Stimulated activated CD8-positive, alpha-beta memory T cell treated with anti-CD3 and anti-CD28 coated beads, Interleukin-7, amount 100 ng/mL, for 1 hour (primary cell): ENCODE data around the gene MOCS3.

Experiments
- DNase-seq, 2 donors: peaks; one replicate each; pipeline ENCODE4 v3.0.0-alpha.2; 2020; ENCODE audit warnings: low read depth in 2 of 2

MOCS3 gene, protein sequence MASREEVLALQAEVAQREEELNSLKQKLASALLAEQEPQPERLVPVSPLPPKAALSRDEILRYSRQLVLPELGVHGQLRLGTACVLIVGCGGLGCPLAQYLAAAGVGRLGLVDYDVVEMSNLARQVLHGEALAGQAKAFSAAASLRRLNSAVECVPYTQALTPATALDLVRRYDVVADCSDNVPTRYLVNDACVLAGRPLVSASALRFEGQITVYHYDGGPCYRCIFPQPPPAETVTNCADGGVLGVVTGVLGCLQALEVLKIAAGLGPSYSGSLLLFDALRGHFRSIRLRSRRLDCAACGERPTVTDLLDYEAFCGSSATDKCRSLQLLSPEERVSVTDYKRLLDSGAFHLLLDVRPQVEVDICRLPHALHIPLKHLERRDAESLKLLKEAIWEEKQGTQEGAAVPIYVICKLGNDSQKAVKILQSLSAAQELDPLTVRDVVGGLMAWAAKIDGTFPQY

DNA sequence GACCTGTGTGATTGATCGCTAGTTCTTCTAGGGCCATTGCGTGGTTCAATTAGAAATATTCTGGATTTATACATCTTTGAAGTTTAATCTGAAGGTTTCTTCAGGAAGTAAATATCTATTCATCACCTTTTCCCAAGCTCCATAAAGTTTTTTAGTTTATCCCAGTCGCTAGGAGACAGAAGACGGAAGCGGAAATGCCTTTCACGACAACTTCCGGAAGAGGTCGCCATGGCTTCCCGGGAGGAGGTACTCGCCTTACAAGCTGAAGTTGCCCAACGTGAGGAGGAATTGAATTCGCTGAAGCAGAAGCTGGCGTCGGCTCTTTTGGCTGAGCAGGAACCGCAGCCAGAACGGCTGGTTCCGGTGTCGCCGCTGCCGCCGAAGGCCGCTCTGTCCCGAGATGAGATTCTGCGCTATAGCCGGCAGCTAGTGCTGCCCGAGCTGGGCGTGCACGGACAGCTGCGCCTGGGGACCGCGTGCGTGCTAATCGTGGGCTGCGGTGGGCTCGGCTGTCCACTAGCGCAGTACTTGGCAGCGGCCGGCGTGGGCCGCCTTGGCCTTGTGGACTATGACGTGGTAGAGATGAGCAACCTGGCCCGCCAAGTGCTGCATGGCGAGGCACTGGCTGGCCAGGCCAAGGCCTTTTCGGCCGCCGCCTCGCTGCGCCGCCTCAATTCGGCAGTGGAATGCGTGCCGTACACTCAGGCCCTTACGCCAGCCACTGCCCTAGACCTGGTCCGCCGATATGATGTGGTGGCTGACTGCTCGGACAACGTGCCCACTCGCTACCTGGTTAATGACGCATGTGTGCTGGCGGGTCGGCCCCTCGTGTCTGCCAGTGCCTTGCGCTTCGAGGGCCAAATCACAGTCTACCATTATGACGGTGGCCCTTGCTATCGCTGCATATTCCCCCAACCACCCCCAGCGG, at the start of gene MOCS3:
Gene MOCS3 (plus strand): TSS at position 204 of the 928 bp plus-strand sequence. CDS start 25 bp downstream, at position 229.
- peak; percentile 53 to 59 for DNase-seq

DNA sequence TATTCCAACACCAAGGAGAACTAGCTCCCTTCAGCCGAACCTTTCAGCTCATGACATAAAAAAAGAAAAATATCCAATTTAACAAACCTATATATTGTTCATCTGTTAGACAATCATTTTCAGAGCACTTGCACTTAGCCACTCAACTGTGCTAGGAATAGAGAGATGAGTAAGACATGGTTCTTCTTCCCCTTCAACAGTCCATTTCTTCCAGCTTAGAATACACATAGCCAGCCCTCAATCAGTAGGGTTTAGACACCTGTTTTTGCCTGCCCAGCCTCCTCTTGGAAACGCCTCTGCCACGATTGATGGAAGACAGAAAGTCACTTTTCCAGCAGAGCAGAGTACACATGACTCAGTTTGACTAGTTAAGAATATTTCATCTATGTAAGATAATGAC, 49.2 kb upstream of the MOCS3 start:
- DNase-seq, result no peak

DNA sequence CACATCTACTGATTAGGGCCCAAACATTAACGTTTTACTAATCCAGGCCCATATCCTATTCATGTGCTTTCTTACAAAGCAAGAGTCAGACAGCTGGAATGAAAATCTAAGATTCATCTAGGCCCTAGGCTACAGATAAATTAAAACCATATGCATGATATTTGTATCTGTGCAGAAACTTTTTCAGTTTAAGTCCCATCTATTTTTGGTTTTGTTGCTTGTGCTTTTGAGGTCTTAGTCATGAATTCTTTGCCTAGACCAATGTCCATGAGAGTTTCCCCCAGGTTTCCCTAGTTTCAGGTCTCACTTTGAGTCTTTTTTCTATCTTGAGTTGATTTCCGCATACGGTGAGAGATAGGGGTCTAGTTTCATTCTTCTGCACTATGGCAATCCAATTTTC, 47.6 kb upstream of the MOCS3 start:
- DNase-seq, result no peak

DNA sequence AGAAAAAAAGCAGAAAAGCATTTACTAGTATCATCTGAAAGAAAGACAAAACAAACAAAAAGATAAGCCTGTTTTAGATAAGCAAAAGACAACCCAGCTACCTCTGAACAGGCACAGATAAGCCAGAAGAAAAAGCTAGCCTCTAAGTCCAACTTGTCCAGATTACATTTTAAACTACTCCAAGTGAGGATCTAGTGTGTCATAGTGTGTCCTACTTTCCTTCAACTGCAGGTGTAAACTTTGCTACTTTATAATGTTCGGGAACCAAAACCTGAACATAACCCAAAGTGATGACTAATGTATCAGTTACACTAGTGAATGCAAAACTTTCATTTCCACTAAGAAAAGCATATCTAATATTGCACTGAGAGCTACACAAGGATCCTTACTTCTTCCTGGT, 46.9 kb upstream of the MOCS3 start:
- DNase-seq, result no peak

DNA sequence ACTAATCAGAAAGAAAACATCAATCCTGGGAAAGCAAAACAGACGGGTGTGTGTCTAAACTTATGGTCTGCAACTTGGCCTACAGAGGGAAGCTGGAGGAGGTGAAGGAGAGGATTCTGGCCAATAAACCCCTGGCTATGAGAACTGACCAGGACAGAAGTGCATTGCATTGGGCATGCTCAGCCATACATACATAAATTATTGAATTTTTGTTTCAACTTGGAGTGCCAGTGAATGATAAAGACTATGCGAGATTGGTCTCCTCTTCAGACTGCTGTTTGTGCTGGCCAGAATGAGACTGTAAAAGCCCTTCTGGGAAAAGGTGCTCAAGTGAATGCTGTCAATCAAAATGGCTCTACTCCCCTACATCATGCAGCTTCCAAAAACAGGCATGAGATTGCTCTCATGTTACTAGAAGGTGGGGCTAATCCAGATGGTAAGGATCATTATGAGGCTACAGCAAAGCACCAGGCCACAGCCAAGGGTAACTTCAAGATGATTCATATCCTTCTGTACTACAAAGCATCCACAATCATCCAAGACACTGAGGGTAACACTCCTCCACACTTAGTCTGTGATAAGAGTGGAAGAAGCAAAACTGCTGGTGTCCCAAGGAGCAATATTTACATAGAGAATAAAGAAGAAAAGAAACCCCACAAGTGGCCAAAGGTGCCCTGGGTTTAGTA, 44.8 kb upstream of the MOCS3 start:
- no peak for DNase-seq

DNA sequence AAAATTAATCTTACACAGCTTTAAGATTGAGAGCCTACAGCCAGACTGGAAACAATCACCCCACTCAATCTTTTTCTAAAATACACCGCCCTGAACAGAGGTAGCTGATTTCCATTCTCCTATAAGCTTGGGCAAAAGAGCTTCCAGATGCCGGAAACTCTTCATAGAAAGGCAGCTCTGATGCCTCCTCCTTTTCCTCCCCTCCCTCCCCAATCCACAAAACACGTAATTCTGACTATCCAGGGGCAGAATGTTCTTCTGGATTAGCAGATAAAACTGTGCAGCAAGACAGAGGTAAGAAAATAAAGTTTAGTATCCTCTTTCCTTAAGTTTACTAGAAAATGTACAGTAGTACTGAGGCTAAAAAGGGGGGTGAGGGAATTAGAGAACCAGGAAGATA, 43.2 kb upstream of the MOCS3 start:
- no peak for DNase-seq

DNA sequence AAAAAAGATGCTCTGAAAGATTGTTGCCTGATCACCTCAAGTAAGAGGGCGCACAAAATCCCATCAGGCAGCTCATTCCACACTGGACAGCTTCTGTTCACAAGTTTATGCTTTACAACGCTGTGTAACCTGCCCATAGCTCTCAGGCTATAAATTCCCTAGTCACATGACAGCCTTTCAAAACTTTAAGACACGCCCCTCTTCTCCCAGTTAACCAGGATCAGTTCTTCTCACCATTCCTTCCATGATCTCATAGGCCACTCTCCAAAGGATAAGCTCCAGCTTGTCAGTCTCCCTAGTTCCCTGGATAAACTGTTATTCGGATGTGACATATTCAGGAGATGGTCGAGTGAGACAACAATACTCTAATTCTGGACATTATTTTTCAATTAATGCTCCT, 42.4 kb upstream of the MOCS3 start:
- DNase-seq, result no peak

DNA sequence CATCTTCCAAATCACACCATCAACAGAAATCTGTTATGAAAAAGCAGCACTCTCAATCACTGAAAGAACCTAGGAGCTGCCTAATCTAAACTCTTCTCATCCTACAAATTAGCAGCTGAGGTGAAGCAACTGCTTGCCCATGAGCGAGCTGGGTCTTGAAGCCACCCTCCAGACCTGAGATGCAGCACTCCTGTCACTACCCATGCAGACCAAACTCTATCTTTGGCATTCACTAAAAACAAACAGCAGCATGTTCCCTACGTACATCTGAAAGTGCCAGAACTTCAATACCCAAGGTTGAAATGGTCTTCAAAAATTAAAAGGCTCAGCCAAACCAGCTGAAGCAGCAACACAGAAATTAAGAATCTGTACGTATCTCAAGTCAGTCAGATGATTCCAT, 41.7 kb upstream of the MOCS3 start:
- no peak for DNase-seq

DNA sequence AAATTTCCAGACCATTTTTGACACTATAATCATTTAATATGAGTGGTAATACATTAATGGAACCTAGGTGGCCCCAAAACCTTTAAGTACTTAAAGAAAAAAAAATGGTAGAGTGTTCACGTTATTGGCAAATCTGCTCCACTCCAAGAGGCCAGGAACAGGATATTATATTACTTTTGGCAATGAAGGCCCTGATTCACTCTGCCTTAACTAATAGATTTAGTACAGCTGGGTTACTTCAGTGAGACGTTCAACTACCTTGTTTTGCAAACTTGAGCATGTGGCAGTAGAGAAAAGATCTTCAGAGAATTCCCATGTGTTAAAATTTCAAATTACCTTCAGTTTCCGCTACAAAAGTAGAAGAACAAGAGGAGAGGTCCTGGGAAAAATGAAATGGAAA, 40.2 kb upstream of the MOCS3 start:
- no peak for DNase-seq

DNA sequence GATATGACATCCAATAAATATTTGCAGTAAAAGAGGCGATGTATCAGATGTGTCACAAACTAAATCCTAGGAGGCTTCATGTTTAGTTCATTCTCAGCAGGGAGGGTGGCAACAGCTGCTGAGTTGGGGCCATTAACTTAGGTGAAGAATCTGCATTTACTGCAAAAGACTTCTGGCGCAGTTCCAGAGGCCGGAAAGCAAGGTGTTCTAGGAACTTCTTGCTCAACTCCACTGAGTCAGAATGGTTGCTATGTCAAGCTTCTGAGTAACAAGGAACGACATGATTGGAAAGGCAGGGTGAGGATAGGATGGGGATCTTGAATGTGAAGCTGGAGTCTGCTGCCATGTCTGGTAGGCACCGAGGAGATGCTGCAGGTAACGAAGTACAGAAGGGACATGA, 39.1 kb upstream of the MOCS3 start:
- no peak for DNase-seq

DNA sequence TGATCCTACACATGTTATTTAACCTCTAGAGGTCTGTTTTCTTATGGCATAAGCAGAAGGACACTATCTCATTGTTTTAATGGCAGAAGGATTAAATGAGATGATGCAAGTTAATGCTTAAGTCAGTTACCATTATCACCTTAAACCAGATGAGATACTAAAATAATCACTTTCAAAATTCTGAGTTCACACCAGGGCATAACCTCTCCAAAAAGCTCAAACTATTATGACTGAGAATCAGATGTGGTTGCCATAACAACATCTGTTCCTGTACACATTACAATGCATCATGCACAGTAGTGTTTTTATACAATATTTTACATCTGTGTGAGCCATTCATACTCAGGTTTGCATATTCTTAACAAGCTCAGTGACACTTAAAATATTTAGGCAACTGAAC, 37.6 kb upstream of the MOCS3 start:
- no peak for DNase-seq

DNA sequence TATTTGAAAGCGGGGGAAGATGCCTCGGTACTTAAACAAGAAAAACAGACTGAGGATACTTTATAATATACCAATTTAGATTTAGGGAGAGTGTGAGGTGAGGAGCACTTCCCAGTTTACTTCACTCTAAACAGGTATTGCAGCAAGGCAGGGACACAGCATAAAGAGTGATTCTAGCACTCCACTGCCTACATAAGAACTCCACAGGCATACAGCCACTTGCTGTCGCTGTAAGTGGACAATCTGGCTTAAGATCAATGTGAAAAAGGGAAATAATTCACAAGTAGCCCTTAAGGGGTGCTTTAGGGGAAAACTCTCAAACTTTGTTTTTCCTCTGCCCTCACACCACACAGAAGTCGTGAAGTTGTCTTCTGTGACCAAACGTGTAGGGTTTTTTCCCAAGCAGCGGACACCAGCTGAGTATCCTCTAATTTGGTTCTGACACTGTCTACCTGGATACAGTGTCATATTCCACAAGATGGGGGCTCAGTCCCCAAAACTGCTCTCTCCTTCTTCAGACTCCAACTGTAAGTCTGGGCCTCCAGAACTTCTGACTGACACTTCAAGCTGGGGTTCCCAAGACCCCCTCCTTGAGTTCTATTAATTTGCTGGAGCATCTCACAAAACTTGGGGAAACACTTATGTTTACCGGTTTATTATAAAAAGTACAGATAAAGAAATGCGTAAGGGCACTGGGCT, 36.7 kb upstream of the MOCS3 start:
- DNase-seq, result no peak

DNA sequence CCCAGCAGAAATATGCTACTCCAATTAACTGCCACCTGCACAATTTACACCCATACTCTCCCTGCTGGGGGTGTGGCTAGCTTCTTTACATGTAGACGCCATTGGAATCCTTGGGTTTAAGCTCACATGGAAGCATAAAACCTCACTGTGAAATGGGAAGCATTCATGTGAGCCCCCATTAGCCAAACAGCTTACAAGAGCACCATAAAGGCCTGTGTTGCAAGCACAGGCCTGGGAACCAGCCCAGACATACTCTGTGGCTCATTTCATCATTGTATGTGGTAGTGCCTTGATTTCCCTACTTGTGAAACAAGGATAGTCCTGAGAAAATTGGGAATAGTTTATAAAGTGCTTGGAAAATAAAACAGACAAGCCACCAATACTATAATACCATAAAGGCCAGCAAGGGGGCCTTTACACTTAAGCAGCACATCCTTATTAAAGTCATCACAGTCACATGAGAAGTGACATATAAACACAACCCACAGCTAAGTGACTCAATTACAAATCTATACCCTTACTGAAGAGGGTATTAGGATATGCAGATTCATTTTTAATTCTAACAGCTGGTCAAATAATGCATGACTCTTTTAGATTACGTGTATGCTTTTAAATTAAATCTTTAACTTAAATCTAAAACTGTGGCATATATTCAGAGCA, 34.2 kb upstream of the MOCS3 start:
- no peak for DNase-seq

DNA sequence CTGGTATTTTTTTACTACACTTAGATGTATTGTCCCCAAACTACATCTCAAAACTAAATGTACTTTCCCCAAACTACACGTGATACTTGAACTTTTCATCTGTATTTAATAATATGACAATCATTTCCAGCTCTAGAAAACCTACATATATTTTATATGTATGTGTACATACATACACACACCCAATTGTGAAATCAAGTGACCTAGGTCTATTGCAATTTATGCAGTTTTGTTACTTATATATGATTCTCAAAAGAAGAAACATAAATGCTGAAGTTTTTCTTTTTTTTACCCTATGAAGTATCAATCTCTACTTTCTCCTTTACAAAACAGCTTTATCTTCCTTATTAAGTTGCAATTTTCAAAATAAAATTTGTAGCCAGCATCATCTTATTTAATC, 32.1 kb upstream of the MOCS3 start:
- no peak for DNase-seq

DNA sequence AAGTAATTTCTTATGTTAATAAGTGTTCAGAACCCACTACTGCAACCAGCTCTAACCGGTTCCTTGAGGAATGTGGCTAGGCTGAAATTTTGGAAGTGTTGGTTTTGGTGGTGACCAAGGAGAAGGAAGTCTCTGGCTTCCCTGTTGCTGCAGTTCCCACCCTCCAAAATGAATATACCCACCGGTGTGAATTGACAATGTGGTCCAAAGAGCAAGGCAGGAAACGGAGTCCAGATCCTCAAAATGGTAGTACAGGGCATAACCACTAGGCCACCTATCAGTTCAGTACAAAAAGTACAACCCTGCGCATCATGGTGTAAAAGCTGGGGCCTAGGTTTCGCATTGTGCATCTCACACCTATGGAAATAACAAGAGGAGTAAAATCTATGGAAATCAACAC, 30.1 kb upstream of the MOCS3 start:
- no peak for DNase-seq

DNA sequence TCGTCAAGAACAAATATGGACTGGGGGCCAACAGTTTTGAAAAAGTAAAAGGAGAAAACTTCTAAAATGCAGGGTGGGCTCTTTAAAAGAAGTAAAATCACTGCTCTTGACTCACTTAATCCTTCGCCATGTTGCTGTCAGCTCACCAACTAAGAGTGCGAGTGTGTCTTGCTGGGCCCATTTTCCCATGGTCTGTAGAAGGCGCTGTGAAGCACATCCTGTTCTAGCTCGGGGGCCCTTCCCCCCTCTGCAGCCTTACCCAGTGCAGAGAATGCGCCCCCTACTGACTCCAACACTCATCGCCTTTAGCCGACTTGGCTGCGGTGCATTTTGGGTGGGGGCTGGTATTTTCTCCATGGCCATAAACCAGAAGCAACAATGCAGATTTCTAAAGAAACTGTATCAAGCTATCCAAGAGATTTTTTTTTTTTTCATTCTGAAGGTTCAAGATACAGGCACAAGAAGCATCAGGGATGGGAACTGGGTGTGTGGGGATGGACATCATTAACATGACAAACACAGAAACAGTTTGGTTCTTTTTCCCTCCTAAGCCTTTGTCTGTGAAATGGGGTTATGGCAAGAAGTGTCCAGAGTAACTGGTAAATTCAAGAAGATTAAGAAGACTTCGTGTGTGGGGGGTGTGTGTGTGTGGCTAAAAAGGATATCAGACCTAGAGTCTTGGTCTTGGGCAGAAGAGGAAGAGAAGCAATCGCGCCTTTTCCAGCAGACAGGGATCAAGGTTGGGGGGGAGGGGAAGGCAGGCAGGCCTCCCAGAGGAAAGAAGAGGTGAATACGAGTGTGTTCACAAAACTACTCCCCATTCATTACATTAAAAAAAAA, 29.1 kb upstream of the MOCS3 start:
- DNase-seq, result peak; percentile 64 to 75

DNA sequence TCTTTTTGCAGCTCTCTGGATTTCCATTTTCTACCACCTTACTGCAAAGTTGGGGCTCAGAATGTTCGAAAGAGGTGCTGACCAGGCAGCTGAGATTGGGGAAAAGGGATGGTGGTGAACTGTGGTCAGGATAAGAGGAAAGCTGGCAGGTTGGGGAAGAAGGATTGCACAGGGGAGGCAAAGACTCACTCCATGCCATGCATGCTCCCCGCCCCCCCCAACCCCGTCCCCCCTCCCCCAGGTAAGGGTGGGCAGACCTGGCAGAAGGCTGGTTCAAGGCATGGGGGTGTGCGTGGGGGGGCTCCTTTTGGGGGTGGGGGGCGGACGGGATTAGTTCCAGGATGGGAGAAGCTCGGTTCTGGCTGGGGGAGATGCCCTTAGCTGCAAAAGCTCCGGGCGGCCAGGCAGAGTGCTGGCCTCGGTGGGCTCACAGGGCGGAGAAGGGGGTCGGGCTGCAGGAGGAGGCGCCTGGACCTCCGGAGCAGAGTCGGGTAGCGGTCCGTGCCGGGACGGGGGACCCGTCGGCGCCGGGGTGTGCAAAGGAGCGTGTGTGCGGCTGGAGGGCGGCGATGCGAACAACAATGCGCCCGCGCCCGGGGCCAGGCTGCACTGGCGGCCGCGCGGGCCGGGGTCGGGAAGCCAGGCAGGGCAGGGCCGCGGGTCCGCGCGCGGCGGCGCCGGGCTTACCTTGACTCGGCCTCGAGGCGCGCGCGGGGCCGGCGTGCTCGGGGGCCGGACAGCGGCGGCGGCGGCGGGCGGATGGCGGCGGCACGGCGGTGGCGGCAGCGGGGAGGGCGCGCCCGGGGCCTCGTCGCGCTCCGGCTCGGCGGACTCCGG, 28.3 kb upstream of the MOCS3 start:
- no peak for DNase-seq

DNA sequence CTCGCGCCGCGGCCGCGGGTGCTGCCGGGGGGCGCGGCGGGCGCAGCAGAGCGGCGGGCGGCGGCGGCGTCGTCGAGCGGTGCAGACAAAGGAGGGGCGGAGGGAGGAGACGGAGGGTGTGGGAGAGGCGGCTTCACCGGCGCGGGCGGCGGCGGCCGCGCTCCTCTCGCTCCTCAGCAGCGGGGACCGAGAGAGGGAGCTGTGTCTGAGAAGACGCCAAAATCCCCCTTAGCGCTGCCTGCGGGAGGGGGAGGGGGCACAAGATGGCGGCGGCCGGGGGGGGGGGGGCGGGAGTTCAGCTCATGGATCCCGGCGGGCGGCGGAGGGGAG, 27.7 kb upstream of the MOCS3 start:
- DNase-seq, result no peak

DNA sequence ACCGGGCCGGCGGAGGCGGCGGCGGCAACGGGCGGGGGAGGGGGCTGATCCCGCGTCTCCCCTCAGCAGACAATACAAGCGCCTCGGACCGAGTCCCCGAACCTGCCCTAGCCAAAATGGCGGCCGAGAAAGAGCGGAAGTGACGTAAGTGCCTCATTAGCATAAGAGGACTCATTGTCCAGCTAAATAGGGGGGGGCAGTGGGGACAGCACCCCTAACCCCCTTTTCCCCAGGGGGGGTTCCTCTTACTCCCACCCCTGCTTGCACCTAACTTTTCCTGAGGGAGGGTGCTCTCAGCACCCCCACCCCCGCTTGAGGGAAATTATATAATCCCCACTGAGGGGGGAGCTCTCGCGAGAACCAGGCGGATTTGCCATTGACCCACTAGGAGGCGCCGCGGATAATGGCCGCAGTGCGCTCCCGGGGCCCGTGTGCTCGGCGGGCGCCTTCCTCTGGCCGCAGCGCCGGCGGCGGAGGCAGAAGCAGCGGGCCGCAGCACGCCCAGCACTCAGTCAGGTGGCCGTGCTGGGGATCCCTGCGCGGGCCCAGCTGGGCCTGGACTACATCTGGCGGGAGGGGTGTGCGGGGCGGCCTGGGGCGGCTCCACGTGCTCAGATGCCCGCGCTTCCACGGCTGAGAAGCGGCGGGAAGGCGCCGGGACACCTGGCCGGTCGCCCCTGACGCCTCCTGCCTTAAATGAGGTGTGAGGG, 27.2 kb upstream of the MOCS3 start, which contains the start of gene ADNP:
Gene ADNP (minus strand): TSS at position 132 of the 710 bp plus-strand sequence. CDS start 27,441 bp downstream, outside the sequence.
- peak; percentile 68 to 78 for DNase-seq
